Adipocyte (in vitro differentiated cells): ENCODE results near the gene IFNG.
A peak's percentile ranks its signal among the peaks of the same experiment; 100 is the strongest.

Experiments used
- DNase-seq: peaks from one replicate; pipeline ENCODE4 v3.0.0-alpha.2; 2015; ENCODE audit warnings: low read depth
- H3K27me3 ChIP-seq: replicated peaks from 2 replicates; pipeline ENCODE4 v1.7.0; 2013; ENCODE audit warnings: mild to moderate bottlenecking, low read length, moderate library complexity; ENCODE audit not compliant: control insufficient read depth, insufficient read depth
- H3K36me3 ChIP-seq: 2 replicates; pipeline ENCODE4 v1.7.0; 2013; ENCODE audit warnings: low read length, mild to moderate bottlenecking, moderate library complexity; ENCODE audit not compliant: control insufficient read depth, insufficient read depth, severe bottlenecking
- H3K4me1 ChIP-seq: 2 replicates; pipeline ENCODE4 v1.7.0; 2013; ENCODE audit warnings: mild to moderate bottlenecking, low read length, moderate library complexity; ENCODE audit not compliant: control insufficient read depth, insufficient read depth
- H3K4me3 ChIP-seq: 2 replicates; pipeline ENCODE4 v1.7.0; 2013; ENCODE audit warnings: mild to moderate bottlenecking, low read length, moderate library complexity
- H3K9ac ChIP-seq: 2 replicates; pipeline ENCODE4 v1.7.0; 2013; ENCODE audit warnings: mild to moderate bottlenecking, low read length, moderate library complexity
- H3K9me3 ChIP-seq: 2 replicates; pipeline ENCODE4 v1.7.0; 2013; ENCODE audit warnings: mild to moderate bottlenecking, low read length, moderate library complexity; ENCODE audit not compliant: control insufficient read depth

IFNG gene

DNA sequence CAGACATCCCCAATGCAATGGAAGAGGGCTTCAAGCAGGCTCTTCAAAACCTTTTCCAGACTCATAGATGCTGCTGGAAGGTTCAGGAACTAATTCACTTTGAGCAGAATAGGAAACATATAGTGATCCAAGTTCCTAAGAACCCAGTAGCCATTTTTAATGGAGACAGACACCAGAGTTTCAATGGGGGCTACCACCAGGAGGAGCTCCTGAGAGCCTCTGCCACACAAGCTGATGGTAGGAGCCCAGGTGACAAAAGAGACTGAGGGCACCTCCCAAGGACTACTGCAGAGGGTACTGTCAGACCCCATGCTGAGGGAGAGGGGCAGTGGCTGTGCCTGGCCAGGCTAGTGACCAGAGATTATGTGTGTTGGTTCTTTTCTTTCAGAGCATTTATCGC lies 45.9 kb downstream of the IFNG start:
- H3K9me3 ChIP-seq = peaks cover 5% of the 10 kb centered on the region
- no peak for DNase-seq

DNA sequence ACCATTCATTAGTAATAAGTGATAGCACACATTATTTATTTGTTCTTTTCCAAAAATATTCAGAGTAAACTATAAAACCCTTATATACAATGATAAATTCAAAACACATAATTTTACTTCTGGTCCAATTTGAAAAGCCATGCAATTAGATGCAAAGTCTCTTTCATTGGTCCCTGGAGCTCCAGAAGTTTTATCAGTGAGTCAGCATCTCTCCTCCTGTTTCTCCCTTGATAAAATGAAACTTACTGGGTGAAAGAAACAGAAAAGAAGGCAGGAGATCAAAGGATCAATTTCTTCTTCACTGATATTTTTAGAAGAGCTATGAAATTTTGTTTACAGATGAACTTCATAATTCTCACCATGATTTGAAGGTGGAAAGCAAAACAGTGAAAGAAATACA lies 47.5 kb downstream of the IFNG start:
- H3K27me3 ChIP-seq = peaks cover 9% of the 10 kb centered on the region

More for the DNA sequence above, 45.9 kb downstream of the IFNG start:
- H3K9ac ChIP-seq = no peak overlapping the region
- peaks cover 17% of the 10 kb centered on the region for H3K27me3 ChIP-seq
- H3K36me3 ChIP-seq = no peaks in the 10 kb centered on the region
- no peaks in the 10 kb centered on the region for H3K4me1 ChIP-seq
- no peak overlapping the region for H3K4me3 ChIP-seq

DNA sequence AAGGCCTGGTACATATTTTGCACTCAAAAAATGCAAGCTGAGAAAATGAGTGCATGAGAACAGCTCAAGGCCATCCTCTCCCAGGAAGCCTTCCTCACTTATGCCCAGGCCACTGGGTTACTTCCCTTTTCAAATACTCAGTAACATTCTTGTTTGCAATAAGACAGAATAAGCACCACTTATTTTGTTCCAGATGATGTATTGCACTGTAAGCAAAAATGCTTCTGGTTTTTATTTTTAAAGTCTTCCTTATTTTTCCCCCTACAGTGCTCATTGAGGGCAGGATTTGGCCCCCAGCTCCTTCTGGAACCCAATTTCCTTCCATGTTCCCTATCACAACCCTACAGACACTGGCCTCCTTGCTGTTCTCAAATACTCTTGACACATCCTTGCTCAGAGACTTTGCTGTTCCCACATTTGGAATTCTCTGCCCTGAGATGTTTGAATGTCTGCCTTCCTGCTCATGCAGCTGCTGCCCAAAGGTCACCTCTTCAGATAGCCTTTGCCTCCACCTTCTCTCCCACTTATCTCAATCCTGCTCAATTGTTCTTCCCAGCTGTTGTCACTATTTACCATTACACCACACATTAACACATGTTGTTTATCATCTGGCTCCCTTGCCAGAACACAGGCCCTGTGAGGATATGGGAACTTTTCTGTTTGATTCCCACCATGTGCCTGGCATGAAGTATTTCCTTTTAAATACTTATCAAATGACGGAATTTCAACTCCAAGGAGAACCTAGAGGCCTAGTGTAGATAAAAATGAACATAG lies 49.9 kb downstream of the IFNG start:
- Histone ChIP-seq H3K4me3 (no peak overlapping the region), H3K9me3 (no peaks in the 10 kb centered on the region), H3K4me1 (no peaks in the 10 kb centered on the region), H3K9ac (no peak overlapping the region), H3K27me3 (peaks cover 1% of the 10 kb centered on the region), H3K36me3 (no peaks in the 10 kb centered on the region)
- no peak for DNase-seq

More for the DNA sequence above, 47.5 kb downstream of the IFNG start:
- H3K4me1 ChIP-seq = no peaks in the 10 kb centered on the region
- no peak for DNase-seq
- no peak overlapping the region for H3K9ac ChIP-seq
- H3K9me3 ChIP-seq = no peaks in the 10 kb centered on the region
- no peaks in the 10 kb centered on the region for H3K36me3 ChIP-seq
- H3K4me3 ChIP-seq = no peak overlapping the region

DNA sequence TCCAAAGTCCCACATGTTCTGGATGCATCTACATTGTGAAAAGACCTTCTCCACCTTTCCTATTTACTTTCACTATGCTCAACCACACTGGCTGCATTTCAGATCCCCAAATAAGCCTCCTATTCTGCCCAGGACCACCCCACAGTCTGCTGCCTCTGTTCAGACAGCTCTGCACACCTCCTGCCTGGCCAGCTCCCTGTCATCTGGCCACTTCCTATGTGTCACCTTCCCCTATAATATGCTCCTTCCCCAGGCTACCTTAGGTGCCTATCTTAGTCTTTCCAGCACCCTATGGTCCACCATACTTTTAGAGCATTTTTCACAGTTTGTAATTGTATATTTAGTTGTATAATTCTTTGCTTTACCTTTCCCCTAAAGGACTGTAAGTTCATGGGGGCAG lies 50.5 kb downstream of the IFNG start:
- H3K9ac ChIP-seq = no peak overlapping the region
- no peaks in the 10 kb centered on the region for H3K4me1 ChIP-seq
- DNase-seq = no peak
- no peaks in the 10 kb centered on the region for H3K9me3 ChIP-seq
- H3K4me3 ChIP-seq = no peak overlapping the region
- no peaks in the 10 kb centered on the region for H3K27me3 ChIP-seq
- no peaks in the 10 kb centered on the region for H3K36me3 ChIP-seq

DNA sequence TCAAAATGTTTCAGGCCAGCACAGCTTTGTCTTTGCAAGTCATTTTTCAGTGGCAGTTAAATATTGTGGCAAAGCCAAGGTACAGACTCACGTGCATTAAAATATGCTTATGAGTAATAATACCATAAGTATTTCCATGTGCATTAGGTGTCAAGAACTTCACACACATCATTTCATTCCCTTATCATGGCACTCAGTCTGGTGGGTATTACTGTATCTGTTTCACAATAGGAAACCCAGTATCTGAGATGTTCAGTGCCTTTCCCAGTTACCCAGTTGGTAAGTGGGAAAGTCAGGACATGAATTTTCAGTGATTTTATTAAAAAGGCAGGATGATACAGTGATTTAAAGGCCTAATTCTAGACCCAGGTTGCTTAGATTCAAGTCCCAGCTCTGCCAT lies 52.9 kb downstream of the IFNG start:
- Histone ChIP-seq H3K27me3 (peaks cover 9% of the 10 kb centered on the region), H3K36me3 (no peaks in the 10 kb centered on the region), H3K4me3 (no peak overlapping the region), H3K4me1 (no peaks in the 10 kb centered on the region), H3K9ac (no peak overlapping the region), H3K9me3 (no peaks in the 10 kb centered on the region)
- DNase-seq = no peak

DNA sequence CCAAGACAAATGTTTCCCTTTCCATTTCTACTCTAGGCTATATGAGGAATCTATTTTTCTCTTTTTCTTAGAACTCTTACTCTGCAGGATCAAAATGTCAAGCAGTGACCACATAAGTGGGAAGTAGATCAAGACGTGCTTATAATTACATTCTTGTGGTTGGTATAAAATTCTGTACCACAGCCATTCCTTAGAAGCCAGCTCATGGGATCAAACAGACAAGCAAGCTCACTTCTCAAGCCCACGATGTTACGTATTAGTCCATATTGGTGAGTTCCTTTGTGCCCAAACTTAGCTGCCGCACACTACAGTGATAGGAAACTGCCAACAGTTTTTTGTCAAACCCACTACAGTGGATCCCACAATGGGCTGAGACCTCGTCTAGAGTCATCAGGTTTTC lies 53.4 kb downstream of the IFNG start:
- Histone ChIP-seq H3K9ac (no peak overlapping the region), H3K27me3 (peaks cover 13% of the 10 kb centered on the region), H3K4me1 (no peaks in the 10 kb centered on the region), H3K36me3 (no peaks in the 10 kb centered on the region), H3K9me3 (no peaks in the 10 kb centered on the region), H3K4me3 (no peak overlapping the region)
- peak; percentile 36 for DNase-seq
